HCT116 (cell line): Measurements from ENCODE around the gene WNK2. TPM values are rescaled to one million over a fixed set of nuclear protein-coding genes. Genes with fewer than 3 reads are reported as not detected.
A peak's percentile ranks its signal among the peaks of the same experiment; 100 is the strongest.

Experiments
- ATAC-seq: fragments of 200-7000 bp; cut with Tn5 transposase; 2 replicates; pipeline ENCODE4 v1.9.1; 2020; ENCODE audit warnings: mild to moderate bottlenecking, moderate library complexity
- BruUV-seq: library from RNA; stranded (reverse); fragments of 400-500 nt; replicated peaks from 2 replicates; lab custom pipeline; 2021; lab: Mats Ljungman, UMichigan
- CTCF ChIA-PET: fragments of 300-600 bp; sonication (Branson Sonifier 250); formaldehyde crosslinking; loops from one replicate; lab custom pipeline; 2021; ENCODE audit warnings: antibody characterized with exemption; lab: Charles Lee
- POLR2A ChIA-PET: fragments of 300-600, 350-600 bp; sonication (Branson Sonifier 250); formaldehyde crosslinking; loops from one replicate; lab custom pipeline; 2021; ENCODE audit warnings: antibody characterized with exemption; lab: Charles Lee
- RAD21 ChIA-PET, 2 experiments: fragments of 300-600 bp; sonication (Branson Sonifier 250); formaldehyde crosslinking; loops; one replicate each; lab custom pipeline; 2023; ENCODE audit warnings: low total read pairs in 2 of 2; ENCODE audit not compliant: uncharacterized antibody in 2 of 2, unreplicated experiment in 2 of 2, low non-redundant PET in 1 of 2; lab: Charles Lee
- DNase-seq: peaks from one replicate; pipeline ENCODE4 v3.0.0-alpha.2; 2010; ENCODE audit warnings: low read depth, low spot score
- H2AFZ ChIP-seq: fragments of 200-600 bp; shearing (Covaris generic), sonication (generic); 2 replicates; pipeline ENCODE4 v1.6.1; 2017; ENCODE audit warnings: low read depth, mixed run types, mixed read lengths, antibody characterized with exemption, low read length; ENCODE audit not compliant: poor library complexity, severe bottlenecking
- H3K27ac ChIP-seq: 2 replicates; pipeline ENCODE4 v1.5.1; 2012; ENCODE audit warnings: low read depth, low read length
- H3K27me3 ChIP-seq: fragments of 200-600 bp; sonication (generic); 2 replicates; pipeline ENCODE4 v1.6.1; 2016; ENCODE audit warnings: mixed run types, low read length, mixed read lengths; ENCODE audit not compliant: insufficient read depth
- H3K36me3 ChIP-seq, 2 experiments: fragments of 200-500 bp in 1 of 2; fragments of 200-600 bp in 1 of 2; sonication (Bioruptor generic) in 1 of 2; sonication (generic) in 1 of 2; 2 replicates each; pipeline versions ENCODE4 v1.5.1 to v1.6.1; 2014 to 2016; ENCODE audit warnings: low read length in 2 of 2, inconsistent platforms in 1 of 2, mixed read lengths in 1 of 2, mixed run types in 1 of 2; ENCODE audit not compliant: insufficient read depth in 2 of 2, control insufficient read depth in 1 of 2
- H3K4me1 ChIP-seq, 2 experiments: fragments of 200-600 bp in 1 of 2; sonication (generic) in 1 of 2; 2 replicates each; pipeline versions ENCODE4 v1.5.1 to v1.6.1; 2012 to 2017; ENCODE audit warnings: low read length in 2 of 2, inconsistent platforms in 1 of 2, mild to moderate bottlenecking in 1 of 2, mixed read lengths in 1 of 2, mixed run types in 1 of 2, moderate library complexity in 1 of 2; ENCODE audit not compliant: insufficient read depth in 2 of 2, control insufficient read depth in 1 of 2
- H3K4me2 ChIP-seq: fragments of 200-600 bp; sonication (generic); 2 replicates; pipeline ENCODE4 v1.6.1; 2017; ENCODE audit warnings: mixed run types, low read length, mixed read lengths
- H3K4me3 ChIP-seq, 2 experiments: fragments of 200-600 bp in 1 of 2; sonication (generic) in 1 of 2; replicated peaks in 1 of 2; 2 replicates each; pipeline ENCODE4 v1.5.1; 2011 to 2016; ENCODE audit warnings: low read length in 2 of 2, control low read depth in 1 of 2, low read depth in 1 of 2, mild to moderate bottlenecking in 1 of 2, mixed read lengths in 1 of 2, mixed run types in 1 of 2
- H3K79me2 ChIP-seq: fragments of 200-600 bp; sonication (generic); 2 replicates; pipeline ENCODE4 v1.6.1; 2017; ENCODE audit warnings: mild to moderate bottlenecking, mixed run types, low read length, moderate library complexity, mixed read lengths; ENCODE audit not compliant: insufficient read depth
- H3K9ac ChIP-seq: fragments of 200-600 bp; sonication (generic); 2 replicates; pipeline ENCODE4 v1.6.1; 2016; ENCODE audit warnings: low read length, mixed read lengths
- H3K9me2 ChIP-seq: fragments of 200-600 bp; sonication (generic), shearing (Covaris generic); 2 replicates; pipeline ENCODE4 v1.6.1; 2017; ENCODE audit warnings: mixed run types, mild to moderate bottlenecking, moderate library complexity; ENCODE audit not compliant: insufficient read depth
- H3K9me3 ChIP-seq, 2 experiments: fragments of 200-500 bp in 1 of 2; fragments of 200-600 bp in 1 of 2; sonication (Bioruptor generic) in 1 of 2; sonication (generic) in 1 of 2; 2 replicates each; pipeline ENCODE4 v1.6.1; 2014 to 2017; ENCODE audit warnings: low read length in 2 of 2, mixed read lengths in 2 of 2, inconsistent platforms in 1 of 2, low read depth in 1 of 2, mild to moderate bottlenecking in 1 of 2, mixed run types in 1 of 2, moderate library complexity in 1 of 2; ENCODE audit not compliant: control insufficient read depth in 1 of 2, insufficient read depth in 1 of 2
- H4K20me1 ChIP-seq: fragments of 200-600 bp; sonication (generic), shearing (Covaris generic); 2 replicates; pipeline ENCODE4 v1.6.1; 2017; ENCODE audit warnings: mixed run types, mild to moderate bottlenecking, moderate library complexity; ENCODE audit not compliant: insufficient read depth
- CTCF ChIP-seq, 3 experiments: fragments of 200-600 bp in 1 of 3; sonication (generic) in 1 of 3; IDR thresholded peaks in 2 of 3; conservative IDR thresholded peaks in 1 of 3; 2 replicates each; pipeline ENCODE4 v1.5.1; 2012 to 2017; ENCODE audit warnings: low read depth in 2 of 3, low read length in 2 of 3, antibody characterized with exemption in 1 of 3, borderline replicate concordance in 1 of 3, control low read depth in 1 of 3, mild to moderate bottlenecking in 1 of 3, mixed read lengths in 1 of 3, mixed run types in 1 of 3, moderate library complexity in 1 of 3; ENCODE audit not compliant: insufficient read depth in 1 of 3
- ELF1 ChIP-seq: IDR thresholded peaks from 2 replicates; pipeline ENCODE4 v1.6.1; 2012; ENCODE audit warnings: low read depth, borderline replicate concordance
- FOSL1 ChIP-seq: IDR thresholded peaks from 2 replicates; pipeline ENCODE4 v1.6.1; 2012; ENCODE audit warnings: low read depth
- MAX ChIP-seq: IDR thresholded peaks from 2 replicates; pipeline ENCODE4 v1.6.1; 2012
- POLR2AphosphoS5 ChIP-seq: IDR thresholded peaks from 2 replicates; pipeline ENCODE4 v1.6.1; 2011; ENCODE audit warnings: mild to moderate bottlenecking, low read depth, low read length, moderate library complexity
- SP1 ChIP-seq: IDR thresholded peaks from 2 replicates; pipeline ENCODE4 v1.6.1; 2012; ENCODE audit warnings: low read depth
- SRF ChIP-seq: IDR thresholded peaks from 2 replicates; pipeline ENCODE4 v1.6.1; 2012; ENCODE audit warnings: low read depth
- YY1 ChIP-seq: IDR thresholded peaks from 2 replicates; pipeline ENCODE4 v1.6.1; 2011; ENCODE audit warnings: low read length, low read depth, moderate library complexity, mild to moderate bottlenecking; ENCODE audit not compliant: insufficient replicate concordance; ENCODE audit errors: extremely low read depth
- intact Hi-C: fragments of 100-400 bp; cut with micrococcal nuclease; formaldehyde crosslinking; loops from 2 replicates; pipeline ENCODE4 v1.10.0; 2022
- total RNA-seq: library from RNA; stranded (reverse); gene quantifications from one replicate; pipeline ENCODE4 v1.2.1, GENCODE V29; 2021; ENCODE audit not compliant: unreplicated experiment

Gene WNK2
- total RNA-seq, 1 experiment from 2014 or later, result 24.4 TPM

GRCh38 chr9:93244101-93244500, 60.2 kb downstream of the WNK2 start (continued):
- TF ChIP-seq ELF1 (no peak), POLR2AphosphoS5 (no peak), MAX (no peak), SRF (no peak), CTCF (IDR thresholded peaks at IDR 0.05 in 2 of 3, conservative IDR thresholded peaks at IDR 0.05 in 1 of 3; ENCODE audit: borderline replicate concordance in 1 of 3, insufficient read depth in 1 of 3, low read depth in 2 of 3, low read length in 2 of 3) (no peak)

- Histone ChIP-seq H3K27ac (no peak overlapping the region), H3K9me3 (no peaks in the 10 kb centered on the region), H3K79me2 (no peaks in the 10 kb centered on the region), H3K4me3 (no peak overlapping the region), H3K4me1 (peaks cover 13 to 24% of the 10 kb centered on the region in 2 experiments), H3K9me2 (no peaks in the 10 kb centered on the region)
- ChIA-PET CTCF (no interaction called here), POLR2A (no interaction called here), RAD21 (no interaction called here)
- intact Hi-C loops, result no loop called here
- DNase-seq (no peak), ATAC-seq (peak; percentile 73)
- TF ChIP-seq FOSL1 (no peak), SP1 (no peak), YY1 (no peak), MAX (peak; percentile 69)
- TF ChIP-seq, all 23 proteins: peak for 1
- no peak overlapping the region for H2AFZ ChIP-seq
- peaks cover 0 to 2% of the 10 kb centered on the region in 2 experiments; a peak in 2 of 4 replicates for H3K36me3 ChIP-seq
- peak overlapping the region; percentile 53 for H3K4me2 ChIP-seq
- no TSS peak for BruUV-seq
- H4K20me1 ChIP-seq, result no peaks in the 10 kb centered on the region
- H3K9ac ChIP-seq, result peak overlapping the region; percentile 33
- no peaks in the 10 kb centered on the region for H3K27me3 ChIP-seq
Observed at GRCh38 chr9:93244510-93245436, 60.8 kb downstream of the WNK2 start.
